GM18909 (cell line): ENCODE measurements around the gene PAPOLA.
"Not testable (repeated sequence)": the region's sequence is repeated elsewhere in the genome, so short reads cannot be mapped to it uniquely, and the experiment has no call there.

Experiments
- ATAC-seq: cut with Tn5 transposase; IDR thresholded peaks from one replicate; pipeline ENCODE4 v1.9.1; 2021; ENCODE audit warnings: mild to moderate bottlenecking; ENCODE audit not compliant: unreplicated experiment, poor library complexity

Gene PAPOLA

GRCh38 chr14:96501740-96502620 lies at the start of gene PAPOLA:
TSS of gene PAPOLA (plus strand) at chr14:96502382. CDS start at chr14:96502593, 211 bp downstream.
- peak; percentile 88 for ATAC-seq

- no peak for ATAC-seq
These were observed 49.5 kb upstream of the PAPOLA start for GRCh38 chr14:96452684-96453083.

GRCh38 chr14:96455588-96455987 lies 46.6 kb upstream of the PAPOLA start:
- ATAC-seq, result no peak

GRCh38 chr14:96459851-96460250 lies 42.3 kb upstream of the PAPOLA start:
- ATAC-seq, result no peak

GRCh38 chr14:96461950-96462798 lies 40.0 kb upstream of the PAPOLA start:
- no peak for ATAC-seq

- no peak for ATAC-seq
These were observed 38.0 kb upstream of the PAPOLA start for GRCh38 chr14:96464136-96464535.

GRCh38 chr14:96466918-96467317 lies 35.3 kb upstream of the PAPOLA start:
- no peak for ATAC-seq

GRCh38 chr14:96470331-96470730 lies 31.9 kb upstream of the PAPOLA start:
- no peak for ATAC-seq

- ATAC-seq, result not testable (repeated sequence)
These were observed 31.2 kb upstream of the PAPOLA start for GRCh38 chr14:96470967-96471366.

- no peak for ATAC-seq
These were observed 24.1 kb upstream of the PAPOLA start for GRCh38 chr14:96478119-96478518.

GRCh38 chr14:96479435-96480146 lies 22.6 kb upstream of the PAPOLA start:
- ATAC-seq, result no peak

GRCh38 chr14:96481731-96482314 lies 20.4 kb upstream of the PAPOLA start:
- ATAC-seq, result no peak

GRCh38 chr14:96482986-96483385 lies 19.2 kb upstream of the PAPOLA start:
- ATAC-seq, result no peak

GRCh38 chr14:96484399-96484798 lies 17.8 kb upstream of the PAPOLA start:
- ATAC-seq, result no peak

- peak; percentile 81 for ATAC-seq
These were observed 15.5 kb upstream of the PAPOLA start for GRCh38 chr14:96486705-96487104.

GRCh38 chr14:96489327-96489726 lies 12.9 kb upstream of the PAPOLA start:
- no peak for ATAC-seq

- ATAC-seq, result no peak
These were observed 9.0 kb upstream of the PAPOLA start for GRCh38 chr14:96493178-96493577.

- no peak for ATAC-seq
These were observed 7.9 kb upstream of the PAPOLA start for GRCh38 chr14:96494331-96494730.

GRCh38 chr14:96497087-96497486 lies 5.1 kb upstream of the PAPOLA start:
- ATAC-seq, result peak; percentile 51

- no peak for ATAC-seq
These were observed 4.6 kb upstream of the PAPOLA start for GRCh38 chr14:96497586-96497985.
